ENCODE results near the gene AFF3.

The AFF3 gene

DNA sequence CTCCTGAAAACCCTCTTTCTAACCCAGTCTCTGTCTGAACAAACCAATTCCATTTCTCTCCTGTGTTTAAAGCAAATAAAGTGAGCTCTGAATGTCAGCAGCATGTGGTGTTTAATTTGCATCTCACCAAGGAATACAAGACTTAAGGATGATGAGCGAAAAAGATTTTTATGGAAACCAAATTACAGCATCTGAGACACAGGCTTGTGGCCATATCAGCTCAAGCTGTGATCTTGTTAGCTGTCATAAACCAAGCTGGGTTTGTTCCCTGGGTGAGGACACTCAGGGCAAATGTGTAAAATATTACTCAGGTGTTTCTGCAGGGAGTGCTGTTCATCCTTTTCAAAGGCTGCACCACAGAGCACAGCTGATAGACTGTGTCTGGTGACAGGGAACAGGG lies 523.2 kb downstream of the AFF3 start:
- no peak for DNase-seq

DNA sequence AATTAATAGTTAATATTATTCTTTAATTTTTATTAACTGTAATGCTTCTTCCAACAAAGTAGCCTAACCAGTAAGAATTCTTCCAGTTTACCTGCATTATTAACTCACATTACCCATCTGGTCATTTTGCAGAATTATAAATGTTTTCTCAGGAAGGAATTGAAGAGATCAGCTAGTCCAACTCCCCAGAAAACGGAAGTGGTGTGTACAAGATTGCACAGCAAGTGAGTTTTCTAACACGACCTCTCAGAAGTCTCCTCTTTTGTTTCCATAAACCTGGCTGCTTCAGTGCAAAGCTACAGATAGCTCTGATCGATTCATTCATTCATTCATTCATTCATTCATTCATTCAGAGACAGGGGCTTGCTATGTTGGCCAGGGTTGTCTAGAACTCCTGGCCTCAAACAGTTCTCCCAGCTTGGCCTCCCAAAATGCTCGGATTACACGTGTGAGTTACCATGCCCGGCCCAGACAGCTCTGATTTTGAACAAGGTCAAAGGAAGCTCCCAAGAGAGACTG lies 523.8 kb downstream of the AFF3 start:
- no peak for DNase-seq

DNA sequence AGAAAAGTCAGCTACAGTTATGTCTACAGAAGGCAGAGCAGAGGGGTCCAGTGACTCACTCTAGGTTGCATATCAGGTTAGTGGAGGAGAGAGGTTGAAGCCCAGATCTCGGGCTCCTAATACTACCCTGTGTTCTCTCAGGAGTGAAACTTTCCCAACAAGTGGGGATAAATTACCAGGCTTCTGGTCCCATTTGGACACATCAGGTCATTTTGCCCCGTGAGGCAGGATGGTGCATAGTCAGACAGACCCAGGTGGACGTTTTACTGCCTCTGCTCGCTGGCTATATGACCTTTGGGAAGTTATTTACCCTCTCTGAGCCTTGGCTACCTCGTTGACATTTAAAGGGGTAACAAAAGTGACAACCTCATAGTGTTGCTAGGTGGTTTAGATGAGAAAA lies 524.6 kb downstream of the AFF3 start:
- DNase-seq, result no peak

DNA sequence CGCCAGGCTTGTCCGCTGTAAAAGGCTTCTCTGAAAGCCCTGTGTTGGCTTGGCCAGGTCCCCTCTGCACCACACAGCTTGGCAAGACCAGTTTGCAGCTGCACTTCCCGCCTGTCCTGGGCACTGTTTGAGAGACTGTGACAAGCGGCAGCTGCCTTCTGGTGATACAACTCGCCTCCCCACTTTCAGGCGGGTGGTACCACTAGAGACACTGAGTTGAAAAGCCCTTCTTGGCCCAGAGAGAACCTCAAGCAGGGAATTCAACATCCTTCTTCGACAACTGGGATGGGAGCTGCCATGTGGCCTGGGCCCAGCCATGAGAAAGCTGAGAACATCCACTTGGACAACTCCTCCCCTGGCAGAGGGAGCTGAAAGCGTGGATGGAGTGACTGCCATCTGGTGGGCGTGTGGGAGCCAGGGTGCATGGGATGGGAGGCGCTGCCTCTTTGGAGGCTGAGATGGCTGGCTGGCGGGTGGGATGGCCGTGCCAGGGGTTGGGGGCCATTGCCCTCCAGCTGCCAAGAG lies 527.1 kb downstream of the AFF3 start:
- no peak for DNase-seq

DNA sequence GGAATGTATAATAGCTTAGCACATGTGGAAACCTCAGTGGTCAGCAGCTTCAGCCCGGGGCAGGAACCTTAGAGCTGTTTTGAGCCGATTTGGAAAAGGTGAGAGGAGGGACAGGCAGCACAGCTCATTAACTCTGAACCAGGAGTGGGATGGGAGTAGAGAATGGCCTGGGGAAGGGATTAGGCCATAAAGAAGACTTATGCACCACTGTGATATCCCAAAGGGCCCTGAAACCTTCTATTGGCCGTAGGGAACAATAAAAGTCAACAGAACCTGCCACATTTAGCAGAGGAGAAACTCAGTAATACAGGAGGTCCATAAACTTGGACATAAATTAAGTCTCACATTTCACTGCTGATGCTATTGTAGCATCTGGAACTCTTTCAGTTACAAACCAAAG lies 528.4 kb downstream of the AFF3 start:
- DNase-seq, result no peak

DNA sequence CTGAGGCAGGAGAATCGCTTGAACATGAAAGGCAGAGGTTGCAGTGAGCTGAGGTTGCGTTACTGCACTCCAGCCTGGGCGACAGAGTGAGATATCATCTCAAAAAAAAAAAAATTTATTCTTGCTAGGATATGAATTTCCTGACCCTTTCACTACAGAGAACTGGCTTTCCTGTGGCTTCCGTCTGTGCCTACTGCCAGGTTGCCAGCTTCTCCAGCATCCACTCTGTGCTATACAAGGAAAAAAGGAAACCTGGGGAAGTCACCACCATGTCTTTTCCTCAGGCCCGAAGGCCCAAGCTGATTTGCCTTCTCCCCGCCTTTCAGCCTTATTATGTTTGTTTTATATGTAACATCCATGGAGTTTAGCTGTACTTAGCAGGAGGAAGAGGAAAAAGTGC lies 530.6 kb downstream of the AFF3 start:
- no peak for DNase-seq

DNA sequence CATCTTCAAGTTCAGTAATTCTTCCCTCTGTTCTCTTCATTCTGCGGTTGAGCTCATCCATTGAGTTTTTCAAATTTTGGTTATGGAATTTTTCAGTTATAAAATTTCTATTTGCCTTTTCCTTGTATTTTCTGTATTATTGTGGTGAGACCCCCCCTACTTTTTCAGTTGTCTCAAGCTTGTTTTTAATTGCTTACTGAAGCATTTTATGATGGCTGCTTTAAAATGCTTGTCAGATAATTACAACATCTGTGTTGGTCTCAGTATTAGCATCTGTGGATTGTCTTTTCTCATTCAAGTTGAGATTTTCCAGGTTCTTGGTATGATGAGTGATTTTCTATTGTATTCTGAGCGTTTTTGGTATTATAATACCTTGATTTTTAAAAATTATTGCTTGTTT lies 531.4 kb downstream of the AFF3 start:
- DNase-seq, result no peak

DNA sequence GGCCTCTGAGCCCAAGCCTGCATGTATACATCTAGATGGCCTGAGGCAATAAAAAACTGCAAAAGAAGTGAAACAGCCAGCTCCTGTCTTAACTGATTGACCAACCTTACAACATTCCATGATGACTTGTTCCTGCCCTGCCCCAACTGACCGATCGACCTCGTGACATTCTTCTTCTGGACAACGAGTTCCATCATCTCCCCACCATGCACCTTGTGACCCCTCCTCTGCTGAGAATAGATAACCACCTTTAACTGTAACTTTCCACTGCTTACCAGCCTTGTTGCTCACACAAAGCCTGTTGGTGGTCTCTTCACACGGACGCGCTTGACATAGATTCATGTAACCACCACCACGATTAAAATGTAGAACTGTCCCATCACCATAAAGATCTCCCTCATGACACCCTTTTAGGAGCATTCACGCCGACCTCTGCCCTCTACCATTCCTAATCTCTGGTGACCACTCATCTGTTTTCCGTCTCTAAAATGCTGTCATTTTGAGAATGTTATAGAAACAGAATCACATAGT lies 532.5 kb downstream of the AFF3 start:
- DNase-seq, result no peak

DNA sequence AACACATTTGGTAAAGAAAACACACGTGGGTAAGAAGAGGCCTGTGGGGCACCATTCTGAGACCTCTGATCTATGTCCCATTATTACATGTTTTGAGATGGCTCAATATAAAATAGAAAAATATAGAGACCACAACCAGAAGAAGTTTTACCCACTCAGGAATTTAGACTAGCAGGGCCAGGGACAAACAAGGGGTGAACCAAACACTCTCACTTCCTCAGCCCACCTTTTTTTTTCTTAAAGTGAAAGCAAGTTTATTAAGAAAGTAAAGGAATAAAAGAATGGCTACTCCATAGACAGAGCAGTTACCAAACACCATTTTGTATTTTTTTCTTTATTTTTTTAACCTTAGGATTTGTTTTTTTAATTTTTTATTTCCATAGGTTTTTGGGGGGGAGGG lies 533.5 kb downstream of the AFF3 start:
- no peak for DNase-seq

DNA sequence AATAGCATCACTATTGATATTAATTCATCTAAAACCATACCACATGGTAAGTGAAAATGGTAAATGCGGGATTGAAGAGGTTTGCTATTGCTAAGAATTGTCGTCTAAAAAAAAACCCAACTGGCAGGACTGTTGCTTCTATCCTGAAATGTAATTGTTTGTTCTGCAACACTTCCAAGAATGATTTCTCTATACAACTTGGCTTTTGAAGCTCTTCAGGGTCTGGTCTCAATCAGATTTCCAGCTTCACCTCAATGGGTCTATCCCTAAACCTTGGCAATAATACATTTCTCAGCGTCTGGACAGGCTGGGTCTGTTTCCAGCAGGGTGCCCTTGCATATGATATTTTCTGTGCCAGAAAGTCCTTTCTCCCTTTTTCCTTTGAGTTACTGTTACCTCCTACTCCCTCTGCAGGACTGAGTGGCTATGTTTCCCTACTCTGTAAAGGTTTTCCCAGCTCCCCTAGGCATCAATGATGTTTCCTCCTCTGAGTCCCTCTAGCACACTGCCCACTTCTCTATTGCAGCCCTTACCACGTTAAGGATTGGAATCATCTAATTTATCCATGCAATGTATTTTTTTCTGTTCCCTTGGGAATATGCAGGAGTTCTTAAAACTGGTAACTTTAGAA lies 534.4 kb downstream of the AFF3 start:
- no peak for DNase-seq

DNA sequence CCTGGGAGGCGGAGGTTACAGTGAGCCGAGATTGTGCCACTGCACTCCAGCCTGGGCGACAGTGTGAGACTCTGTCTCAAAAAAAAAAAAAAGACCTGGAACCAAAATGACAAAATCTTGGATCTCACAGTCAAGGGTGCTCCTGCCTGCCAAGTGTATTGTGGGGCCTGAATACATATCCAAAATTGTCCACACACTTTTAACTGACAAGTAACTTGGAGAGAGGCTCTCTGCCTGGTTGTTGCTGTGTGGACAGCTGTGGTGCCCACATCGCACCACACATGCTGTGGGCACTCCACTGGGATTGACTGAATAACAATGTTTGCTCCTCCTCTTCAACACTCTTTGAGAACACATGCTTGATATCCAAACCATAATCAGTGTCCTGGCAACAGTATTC lies 534.9 kb downstream of the AFF3 start:
- no peak for DNase-seq

DNA sequence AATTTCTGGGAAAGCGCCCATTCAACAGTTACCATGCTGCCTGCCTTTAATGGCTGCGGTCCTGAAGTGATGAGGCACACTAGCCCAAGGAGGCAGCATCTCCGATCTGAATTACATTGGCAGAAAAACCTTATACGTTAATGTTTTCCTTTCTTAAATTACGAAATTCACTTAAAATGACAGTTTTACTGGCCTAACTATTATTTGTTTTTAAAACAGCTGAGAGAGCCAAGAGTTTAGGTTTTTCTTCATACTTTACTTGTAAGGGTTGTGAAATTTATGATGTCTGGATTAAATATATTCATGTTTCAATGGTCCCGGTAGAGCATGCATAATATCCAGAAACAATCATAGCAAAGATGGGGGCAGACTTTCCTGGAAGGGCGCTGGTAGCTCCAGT lies 537.4 kb downstream of the AFF3 start:
- no peak for DNase-seq

DNA sequence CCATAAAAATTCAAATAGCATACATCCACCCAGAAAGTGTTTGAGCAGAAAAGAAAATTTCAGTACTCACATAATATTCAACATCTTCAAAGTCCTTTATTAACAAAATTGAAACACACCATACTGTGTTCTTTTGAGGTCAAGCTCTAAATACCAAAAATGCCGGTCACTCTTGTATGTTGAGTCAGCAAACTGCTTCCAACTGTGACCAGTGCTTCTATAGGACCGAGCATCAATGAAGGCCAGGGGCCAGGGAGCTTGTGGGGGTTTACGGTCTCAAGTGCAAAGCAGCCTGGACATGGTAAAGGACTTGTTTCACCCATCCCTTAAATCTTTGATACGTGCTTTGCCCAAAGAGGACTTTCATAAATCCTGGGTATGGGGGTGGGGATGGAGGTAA lies 539.9 kb downstream of the AFF3 start:
- DNase-seq, result no peak

DNA sequence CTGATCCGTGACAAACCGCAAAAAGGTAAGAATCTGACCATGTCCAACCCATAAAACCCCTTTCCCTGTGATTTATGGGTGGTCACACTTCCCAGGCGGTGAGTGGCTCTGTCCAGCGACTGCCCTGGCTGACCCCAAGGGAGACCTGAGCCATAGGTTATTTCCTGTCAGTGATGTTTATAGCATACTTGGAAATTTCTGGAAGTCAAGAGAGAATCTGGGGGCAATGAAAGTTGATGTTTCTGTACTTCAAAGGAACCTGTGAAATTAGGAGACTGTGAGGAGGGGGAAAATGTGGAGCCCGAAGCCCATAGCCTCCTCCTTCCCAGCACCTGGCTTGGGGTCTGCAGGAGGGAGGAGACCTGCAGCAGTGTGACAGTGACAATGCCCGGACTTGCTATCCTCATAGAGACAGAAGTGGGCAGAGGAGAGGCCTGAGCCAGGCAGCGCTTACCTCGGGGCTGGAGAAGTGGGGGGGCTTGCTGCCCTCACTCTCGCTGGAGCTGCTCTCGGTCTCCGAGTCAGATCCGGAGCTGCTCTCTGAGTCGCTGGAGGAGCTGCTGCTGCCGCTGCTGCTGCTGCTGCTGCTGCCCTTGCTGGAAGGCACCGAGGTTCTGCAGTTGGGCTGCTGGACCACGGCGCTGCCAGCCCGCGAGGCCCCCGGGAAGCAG lies 541.3 kb downstream of the AFF3 start:
- DNase-seq, result no peak

DNA sequence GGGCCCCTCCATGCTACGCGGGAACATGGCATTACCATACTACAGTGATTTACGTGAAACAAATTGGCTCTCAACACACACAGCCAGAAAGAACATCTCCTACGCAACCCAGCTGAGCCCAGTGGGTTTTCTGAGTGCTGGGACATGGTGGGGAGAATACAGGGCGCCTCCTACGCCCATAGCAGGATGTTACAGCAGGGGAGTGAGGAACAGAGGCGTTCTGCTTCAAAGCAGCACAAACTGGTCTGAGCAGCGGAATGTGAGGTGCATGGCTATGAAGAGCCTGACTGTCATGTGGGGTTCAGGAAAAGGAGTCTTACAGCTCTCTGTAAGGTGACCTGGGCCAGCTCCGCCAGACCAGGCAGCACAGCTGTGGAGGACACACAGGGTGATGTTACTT lies 543.9 kb downstream of the AFF3 start:
- no peak for DNase-seq

DNA sequence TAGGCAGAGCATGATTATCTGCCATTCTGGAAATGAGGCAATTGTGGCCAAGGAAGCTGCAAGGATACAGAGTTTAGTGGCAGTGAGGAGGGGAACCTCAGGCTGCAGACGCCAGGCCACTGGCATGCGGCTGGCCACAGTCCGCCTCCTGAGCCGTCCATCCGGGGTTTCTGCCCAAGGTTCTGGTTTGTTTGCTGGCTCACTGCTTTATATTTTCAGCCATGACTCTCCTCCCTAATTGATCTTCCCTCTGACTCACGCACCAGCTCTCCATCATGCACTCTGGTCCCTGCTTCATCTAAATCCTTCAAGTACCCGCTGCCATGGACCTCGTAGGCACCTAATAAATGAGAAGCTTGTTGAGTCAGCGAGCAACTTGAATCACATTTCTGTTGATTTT lies 544.8 kb downstream of the AFF3 start:
- DNase-seq, result no peak

DNA sequence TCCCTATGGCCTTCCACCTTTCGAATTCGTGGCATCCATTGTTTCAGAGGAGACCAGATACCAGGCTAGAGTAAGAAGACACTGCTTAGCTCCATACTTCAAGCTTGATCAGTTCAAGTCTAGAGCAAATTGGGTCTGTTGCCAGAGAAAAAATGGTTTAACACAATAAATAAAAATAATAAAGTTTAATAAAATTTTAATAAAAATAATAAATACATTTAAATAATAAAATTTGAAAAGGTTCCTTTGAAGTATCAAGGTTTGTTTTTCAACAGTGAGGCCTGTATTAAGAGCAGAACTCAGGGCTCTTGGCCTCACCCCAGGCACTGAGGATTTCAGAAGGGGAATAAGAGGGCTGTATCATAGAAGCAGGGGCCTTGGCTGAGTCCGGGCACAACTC lies 547.0 kb downstream of the AFF3 start:
- DNase-seq, result no peak

DNA sequence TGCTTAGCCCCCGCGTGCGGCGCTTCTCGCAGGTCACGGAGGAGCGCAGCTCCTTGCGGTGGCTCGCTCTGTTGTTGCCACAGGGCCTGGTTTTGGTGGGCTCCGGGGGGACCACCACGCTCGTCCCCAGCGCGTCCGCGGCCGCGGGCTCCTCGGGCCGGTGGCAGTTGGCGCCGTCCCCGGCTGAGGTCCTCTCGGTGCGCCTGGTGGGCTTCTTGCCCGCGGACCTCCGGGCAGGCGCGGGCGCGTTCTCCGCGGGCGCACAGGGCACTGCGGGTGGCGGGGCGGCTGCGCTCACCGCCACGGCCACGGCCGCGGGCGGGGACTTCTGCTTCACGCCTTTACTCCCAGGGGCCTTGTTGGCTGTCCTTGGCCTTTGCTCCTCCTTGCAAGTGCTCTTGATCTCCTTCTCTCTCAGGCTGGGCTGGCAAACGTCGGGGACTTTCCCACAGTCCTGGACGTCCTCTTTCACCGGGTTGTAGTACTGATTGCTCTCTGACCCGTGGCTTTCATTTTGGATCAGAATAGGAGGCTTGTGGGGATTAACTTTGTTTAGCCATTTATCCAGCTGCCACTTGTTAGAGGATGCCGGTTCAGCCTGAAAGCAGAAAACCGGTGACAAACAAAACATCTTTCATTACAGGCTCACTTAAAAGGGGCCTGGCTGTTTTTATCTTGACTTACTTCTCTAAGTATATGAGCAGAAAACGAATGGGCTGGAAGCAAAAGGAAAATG lies 548.5 kb downstream of the AFF3 start:
- no peak for DNase-seq

DNA sequence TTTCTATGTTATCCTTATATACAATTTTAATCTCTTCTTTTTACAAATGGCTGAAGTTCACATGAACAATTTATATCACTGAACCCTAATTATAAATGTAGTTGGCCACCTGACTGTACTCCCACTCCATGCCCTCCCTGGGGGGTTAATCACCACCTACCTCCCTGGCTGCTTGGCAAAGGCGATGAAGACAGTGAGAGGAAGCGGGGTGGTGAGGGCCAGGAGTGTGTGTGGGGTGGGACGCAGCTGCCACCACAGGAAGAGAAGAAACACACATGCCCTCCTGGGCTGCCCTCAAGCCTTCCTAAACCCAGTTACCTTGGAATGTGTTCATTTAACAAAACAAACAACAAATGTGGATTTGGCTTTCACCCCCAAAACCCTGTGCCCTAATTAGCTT lies 565.6 kb downstream of the AFF3 start:
- no peak for DNase-seq

DNA sequence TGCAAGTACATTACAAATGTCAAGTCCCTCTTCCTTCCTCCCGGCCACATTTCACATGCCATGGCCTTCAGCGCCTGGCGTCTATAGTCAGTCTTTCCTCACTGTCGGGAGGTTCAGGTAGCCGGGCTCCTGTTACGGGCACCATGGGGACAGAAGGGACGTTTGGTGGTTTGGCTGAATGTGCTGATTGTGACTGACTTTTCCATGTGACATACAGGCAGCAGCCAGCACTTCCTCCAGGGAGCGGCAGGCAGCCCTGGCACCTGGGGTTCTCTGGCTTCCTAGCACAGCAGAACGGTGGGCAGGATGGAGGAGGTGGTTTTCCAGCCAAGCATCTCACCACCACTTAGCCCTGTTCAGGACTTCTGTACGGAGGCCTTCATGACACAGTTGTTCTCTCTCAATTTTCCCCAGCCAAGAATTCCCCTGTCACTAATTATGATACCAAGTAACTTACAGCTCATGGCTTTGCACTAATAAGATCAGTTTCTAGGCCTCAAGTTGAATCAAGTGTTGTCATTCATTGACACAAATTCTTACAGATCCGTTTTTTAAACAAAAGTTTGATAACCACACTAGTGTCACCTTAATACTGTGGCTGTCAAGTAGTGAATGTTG lies 568.6 kb downstream of the AFF3 start:
- DNase-seq, result no peak

DNA sequence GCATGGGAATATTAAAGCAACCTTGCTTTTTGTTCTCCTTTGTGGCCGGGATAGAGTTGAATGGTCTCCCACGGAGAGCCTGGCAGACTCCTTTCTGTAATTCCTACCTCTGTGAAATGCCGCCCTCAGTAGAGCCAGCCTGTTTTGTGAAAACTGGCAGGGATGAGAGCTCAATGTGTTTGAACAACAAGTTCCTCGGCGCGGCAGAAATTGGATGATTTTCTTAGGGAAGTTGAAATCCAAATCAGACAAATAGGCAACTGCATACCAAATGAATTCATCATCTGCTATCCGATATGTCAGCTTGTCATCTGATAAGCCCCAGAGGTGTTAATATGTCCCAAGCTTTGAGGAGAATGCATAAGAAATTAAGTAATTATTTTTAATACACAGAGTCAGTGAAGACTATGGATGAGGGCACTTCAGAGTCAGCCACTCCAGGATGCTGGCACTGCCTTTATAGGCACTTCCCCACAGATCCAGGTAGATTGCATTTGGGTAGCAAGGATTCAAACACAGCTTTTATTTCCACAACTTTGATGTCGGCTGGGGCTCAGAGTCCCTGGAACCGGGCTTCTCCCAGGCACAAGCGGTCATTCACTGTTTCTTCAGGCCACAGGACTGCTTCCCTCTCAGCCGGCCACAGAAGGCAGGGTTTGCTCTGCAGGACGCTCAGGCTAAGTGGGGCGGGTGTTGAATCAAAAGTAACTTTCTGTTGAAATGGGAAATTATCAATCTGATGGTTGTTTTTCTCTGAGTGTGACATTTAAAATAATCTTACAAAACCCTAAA lies 569.8 kb downstream of the AFF3 start:
- no peak for DNase-seq

DNA sequence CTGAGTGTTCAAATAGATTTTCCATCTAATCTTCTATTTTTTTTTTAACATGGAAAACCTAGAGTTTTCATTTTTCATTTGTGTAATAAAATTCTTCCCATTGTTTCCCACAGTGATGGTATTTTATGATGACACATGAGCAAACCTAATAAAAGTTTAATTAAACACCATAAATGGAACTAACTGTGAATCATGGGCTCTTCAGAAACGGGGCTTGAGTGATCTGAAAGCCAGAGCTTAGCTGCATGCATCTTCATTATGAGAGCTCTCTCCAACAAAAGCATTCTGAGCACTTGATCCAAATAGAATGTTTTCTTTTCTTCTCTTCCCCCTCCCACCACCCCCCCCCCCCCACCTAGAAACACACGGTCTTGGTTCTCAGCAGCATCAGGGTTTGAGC lies 570.4 kb downstream of the AFF3 start:
- peak; percentile 11 for DNase-seq
